RCC 7860 (cell line): ENCODE measurements around the gene ACSL6.

ENCODE experiments used
- DNase-seq: peaks from one replicate; pipeline ENCODE4 v3.0.0-alpha.2; 2015; ENCODE audit warnings: low spot score
- FAIRE-seq: peaks from 2 replicates; lab custom pipeline; 2012; peaks lifted over from hg19 to GRCh38; lab: Jason Lieb, UNC

The ACSL6 gene, protein sequence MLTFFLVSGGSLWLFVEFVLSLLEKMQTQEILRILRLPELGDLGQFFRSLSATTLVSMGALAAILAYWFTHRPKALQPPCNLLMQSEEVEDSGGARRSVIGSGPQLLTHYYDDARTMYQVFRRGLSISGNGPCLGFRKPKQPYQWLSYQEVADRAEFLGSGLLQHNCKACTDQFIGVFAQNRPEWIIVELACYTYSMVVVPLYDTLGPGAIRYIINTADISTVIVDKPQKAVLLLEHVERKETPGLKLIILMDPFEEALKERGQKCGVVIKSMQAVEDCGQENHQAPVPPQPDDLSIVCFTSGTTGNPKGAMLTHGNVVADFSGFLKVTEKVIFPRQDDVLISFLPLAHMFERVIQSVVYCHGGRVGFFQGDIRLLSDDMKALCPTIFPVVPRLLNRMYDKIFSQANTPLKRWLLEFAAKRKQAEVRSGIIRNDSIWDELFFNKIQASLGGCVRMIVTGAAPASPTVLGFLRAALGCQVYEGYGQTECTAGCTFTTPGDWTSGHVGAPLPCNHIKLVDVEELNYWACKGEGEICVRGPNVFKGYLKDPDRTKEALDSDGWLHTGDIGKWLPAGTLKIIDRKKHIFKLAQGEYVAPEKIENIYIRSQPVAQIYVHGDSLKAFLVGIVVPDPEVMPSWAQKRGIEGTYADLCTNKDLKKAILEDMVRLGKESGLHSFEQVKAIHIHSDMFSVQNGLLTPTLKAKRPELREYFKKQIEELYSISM

DNA sequence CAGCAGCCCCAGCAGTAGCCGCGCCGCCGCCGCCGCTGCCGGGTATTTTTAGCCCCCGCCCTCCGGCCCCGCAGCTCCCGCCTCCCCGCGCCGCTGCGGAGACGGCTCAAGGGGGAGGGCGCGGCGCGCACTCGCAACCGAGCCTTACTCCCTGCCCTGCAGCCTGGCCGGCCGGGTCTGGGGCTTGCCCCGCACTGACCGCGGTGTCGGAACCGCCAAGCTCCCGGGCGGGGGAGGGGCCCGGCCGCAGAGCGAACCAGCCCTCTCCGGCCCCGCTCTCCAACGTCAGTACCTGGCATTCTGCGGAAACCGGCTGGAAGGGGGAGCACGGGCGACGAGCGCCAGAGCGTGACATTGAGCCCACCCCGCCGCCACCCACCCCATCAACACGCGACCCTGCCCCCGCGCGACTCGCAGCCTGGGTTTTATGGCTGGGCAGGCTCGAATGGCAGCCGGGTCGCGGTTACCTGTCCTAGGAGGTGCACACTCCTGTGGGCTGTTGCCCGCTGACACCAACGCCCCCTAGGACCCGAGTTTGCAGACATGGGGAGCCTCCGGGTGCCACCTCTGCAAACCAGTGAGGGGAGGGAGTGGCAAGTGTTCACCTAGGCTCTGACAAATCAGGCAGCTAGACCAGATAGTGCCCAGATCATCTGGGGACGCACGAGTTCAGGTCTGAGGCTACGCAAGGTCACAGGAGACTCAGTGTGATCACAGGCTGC, at the start of gene ACSL6:
Gene ACSL6, minus strand, starts transcription at position 37 of the 722 bp plus-strand sequence. CDS start 105 bp downstream, outside the sequence.
- FAIRE-seq, result no peak

GRCh38 chr5:132060501-132061161, 49.2 kb upstream of the ACSL6 start, which contains the start of gene IL3:
IL3 (plus strand) TSS chr5:132060655; CDS start chr5:132060707, 52 bp downstream.
- no peak for DNase-seq
- no peak for FAIRE-seq

More for the DNA sequence above, at the start of gene ACSL6:
- no peak for DNase-seq

DNA sequence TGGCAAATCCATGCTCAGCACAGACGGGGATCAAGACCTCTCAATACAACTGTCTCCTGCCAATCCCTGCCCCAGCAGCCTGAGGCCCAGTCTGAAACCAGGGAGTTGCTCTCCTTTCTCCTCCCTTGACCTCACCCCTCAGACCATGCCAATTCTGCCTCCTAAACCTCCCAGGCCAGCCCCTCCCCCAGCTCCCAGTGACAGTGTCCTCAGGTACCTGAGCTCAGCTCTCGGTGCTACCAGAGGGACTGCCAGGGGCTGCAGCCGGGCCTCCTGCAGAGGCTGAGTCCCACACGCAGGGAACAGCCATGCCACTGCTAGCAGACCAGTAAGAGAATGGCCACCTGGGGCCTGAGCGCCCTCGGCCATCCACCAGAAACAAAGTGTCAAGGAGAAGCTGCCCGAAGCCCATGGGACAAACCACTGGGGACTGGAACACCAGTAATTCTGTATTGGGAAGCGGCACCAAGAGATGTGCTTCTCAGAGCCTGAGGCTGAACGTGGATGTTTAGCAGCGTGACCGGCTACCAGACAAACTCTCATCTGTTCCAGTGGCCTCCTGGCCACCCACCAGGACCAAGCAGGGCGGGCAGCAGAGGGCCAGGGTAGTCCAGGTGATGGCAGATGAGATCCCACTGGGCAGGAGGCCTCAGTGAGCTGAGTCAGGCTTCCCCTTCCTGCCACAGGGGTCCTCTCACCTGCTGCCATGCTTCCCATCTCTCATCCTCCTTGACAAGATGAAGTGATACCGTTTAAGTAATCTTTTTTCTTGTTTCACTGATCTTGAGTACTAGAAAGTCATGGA, 48.4 kb upstream of the ACSL6 start:
- no peak for FAIRE-seq

DNA sequence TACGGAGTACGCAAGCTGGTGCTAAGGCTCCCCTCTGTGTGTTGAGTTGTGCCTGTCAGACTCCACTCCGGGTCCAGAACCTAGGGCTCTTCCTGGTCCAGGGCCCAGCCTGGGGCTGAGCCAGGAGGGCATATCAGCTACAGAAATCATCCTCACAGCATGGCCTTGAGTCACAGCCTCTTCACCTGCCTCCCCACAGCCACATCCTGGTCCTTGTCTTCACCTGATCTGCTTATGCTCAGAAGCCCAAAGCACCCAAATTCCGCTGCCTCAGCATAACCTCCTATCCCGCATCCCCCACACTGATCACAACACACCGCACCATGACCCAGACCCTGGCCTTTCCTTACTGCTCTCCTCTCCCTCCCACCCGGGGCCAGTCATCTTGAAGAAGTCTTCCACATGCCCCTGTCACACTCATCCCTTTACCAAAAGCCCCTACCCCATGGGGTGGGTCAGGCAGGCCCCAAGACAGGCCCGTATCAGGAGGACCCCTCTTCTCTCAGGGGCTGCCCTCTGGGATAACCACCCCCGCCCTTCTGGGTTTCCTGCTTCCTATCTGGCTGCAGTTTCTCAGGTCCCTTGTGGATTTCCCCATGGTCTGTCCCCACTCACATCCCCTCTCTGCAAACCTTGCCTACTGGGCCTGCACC, 47.7 kb upstream of the ACSL6 start:
- no peak for DNase-seq
- FAIRE-seq, result no peak

More for the DNA sequence above, 48.4 kb upstream of the ACSL6 start:
- DNase-seq, result no peak

DNA sequence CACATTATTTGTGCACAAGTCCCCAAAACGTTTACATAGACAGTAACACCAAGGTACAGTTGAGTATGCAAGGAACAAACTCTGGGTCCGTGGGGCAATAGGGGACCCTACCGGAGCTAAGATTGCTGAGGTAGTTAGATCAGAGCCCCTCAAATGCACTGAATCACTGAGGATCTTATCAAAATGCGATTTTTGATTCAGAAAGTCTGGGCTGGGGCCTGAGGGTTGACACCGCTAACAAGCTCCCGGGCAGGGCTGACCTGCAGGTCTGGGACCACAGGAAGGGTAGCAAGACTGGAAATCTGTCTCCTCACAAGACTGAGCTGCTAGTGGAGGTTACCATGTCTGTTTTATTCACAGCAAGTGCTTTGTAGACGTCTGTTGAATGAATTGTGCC, 47.2 kb upstream of the ACSL6 start:
- no peak for FAIRE-seq
- no peak for DNase-seq

DNA sequence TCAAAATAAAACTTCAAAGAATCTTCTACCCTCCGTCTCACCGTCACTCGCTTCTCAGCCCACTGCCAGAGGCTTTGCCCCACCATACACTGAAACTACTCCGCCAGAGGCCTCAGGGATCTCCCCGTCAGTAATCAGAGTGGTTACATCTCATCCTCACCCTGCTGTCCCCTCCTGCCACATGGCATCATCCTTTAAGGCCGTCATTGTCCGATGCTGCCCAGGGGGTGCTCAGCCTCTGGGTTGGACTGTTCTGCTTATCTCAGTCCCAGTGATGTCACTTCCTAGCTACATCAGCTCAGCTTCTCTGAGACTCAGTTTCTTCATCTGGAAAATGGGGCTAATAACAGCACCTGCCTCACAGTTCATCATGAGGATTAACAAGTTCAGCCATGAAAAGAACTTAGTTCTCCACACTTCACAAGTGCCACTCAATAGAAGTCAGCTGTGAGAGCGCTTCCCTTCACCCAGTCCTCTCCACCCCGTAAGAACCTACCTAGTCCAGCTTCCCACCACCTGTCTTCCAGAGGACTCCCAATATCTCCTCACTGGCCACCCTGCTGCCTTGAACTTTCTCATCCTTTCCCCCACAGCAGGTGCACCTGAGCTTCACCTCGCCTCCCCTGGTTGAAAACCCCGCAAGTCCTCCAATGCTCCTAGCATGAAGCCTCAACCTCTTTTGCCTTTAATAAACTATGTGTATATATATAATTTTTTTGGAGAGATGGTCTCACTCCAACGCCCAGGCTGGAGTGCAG, 46.2 kb upstream of the ACSL6 start:
- no peak for DNase-seq
- no peak for FAIRE-seq

GRCh38 chr5:132056610-132057497, 45.4 kb upstream of the ACSL6 start:
- no peak for FAIRE-seq
- no peak for DNase-seq

- DNase-seq (no peak), FAIRE-seq (no peak)
Observed at GRCh38 chr5:132055808-132056609, 44.6 kb upstream of the ACSL6 start.

- no peak for FAIRE-seq
- DNase-seq, result no peak
Observed at GRCh38 chr5:132055441-132055807, 44.0 kb upstream of the ACSL6 start.

- DNase-seq, result no peak
Observed at GRCh38 chr5:132054697-132055440, 43.4 kb upstream of the ACSL6 start.

DNA sequence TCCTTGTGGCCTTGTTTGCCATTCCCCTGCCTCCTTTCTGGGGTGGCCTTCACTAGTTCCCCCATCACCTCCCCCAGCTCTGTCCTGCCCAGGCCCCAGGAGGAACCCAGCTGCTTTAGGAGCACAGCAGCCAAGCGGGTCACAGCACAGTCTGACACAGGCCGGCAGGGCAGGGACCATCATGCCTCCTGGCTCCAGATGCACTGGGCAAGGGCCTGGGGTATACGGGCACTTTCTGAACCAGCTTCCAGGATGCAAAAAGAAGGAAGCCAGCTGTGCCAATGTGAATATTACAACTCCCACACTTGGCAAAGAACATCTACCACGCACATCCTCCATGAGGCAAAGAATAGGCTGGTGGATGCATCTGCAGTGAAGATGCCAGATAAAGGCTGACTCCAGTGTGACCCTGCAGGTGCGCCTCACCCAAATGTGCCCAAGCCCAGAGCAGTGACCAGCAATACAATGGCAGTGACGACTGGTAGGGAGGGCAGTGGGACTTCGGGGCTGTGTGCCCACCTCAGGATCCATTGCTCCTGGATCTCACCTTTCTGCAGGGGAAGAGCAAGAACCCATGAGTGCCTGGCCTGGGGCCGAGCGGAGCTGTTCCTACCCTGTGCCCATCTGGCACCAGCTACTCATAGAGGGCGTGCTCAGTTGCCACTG, 42.7 kb upstream of the ACSL6 start:
- FAIRE-seq (no peak), DNase-seq (no peak)

More at GRCh38 chr5:132054697-132055440, 43.4 kb upstream of the ACSL6 start:
- no peak for FAIRE-seq

DNA sequence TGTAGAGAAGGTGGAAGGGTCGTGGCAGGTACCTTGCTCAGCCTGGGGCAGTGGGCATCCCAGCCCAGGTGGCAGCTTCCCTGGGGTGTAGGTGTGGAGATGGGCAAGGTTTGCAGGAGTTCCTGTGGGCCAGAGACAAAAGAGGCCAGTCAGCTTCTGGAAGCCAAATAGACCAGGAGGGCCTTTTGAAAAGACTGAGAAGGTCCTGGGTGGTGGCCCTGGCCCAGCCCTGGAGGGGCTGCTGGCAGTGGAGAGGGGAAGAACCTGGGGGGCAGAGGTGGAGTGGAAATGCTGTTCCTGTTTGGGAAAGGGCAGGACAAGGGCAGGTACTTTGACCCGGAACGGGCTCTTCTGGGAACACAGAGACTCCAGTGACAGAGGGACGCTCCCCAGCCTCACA, 42.0 kb upstream of the ACSL6 start:
- no peak for FAIRE-seq
- DNase-seq, result no peak

GRCh38 chr5:132052520-132052919, 41.1 kb upstream of the ACSL6 start:
- FAIRE-seq (no peak), DNase-seq (no peak)

DNA sequence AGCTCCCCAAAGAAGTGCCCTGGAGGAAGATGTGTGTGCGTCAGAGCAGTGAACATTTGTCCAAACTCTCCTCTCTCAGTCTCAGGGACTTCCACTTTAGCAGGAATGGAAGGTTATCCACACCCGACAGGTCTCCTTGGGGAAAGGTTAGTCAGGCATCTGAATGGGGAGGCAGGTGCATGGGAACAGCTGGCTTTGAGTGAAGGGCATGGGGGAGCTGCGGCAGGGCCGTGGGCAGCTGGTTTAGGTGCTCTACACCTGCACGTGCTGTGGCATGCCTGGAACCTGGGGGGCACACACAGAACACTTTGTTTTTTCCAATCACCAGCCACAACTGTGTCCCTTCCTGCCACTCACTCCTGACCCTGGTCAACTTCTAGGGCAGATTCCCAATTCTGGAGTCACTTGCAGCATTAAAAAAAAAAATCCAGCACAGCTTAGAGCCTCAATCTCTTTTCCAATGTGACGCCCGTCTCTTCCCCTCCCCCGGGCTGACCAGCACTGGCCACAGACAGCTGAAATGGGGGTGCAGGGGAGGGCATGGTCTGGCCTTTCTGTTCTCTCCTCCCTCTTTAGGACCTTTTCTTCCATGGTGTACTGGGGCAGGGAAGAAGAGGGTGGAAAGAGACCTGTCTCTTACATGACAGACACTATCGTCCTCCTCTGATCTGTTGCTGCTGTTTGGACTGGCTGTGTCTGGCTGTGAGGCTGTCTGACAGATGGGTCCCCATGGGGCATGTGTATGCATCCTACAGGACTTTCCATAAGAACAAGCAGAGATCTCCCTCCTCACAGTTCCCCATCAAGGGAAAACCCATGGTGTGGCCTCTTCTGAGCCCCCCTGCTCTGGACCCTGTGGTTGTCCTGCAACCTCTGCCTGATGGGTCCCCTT, 39.4 kb upstream of the ACSL6 start:
- FAIRE-seq, result no peak
- DNase-seq, result no peak

GRCh38 chr5:132050136-132050535, 38.7 kb upstream of the ACSL6 start:
- FAIRE-seq (no peak), DNase-seq (no peak)
